HepG2 (cell line): ENCODE measurements around the gene WDR62. TPM values are rescaled to one million over a fixed set of nuclear protein-coding genes. Genes with fewer than 3 reads are reported as not detected.

Experiments used
- ATF3 ChIP-seq: sonication (generic); formaldehyde crosslinking; IDR thresholded peaks from 2 replicates; pipeline ENCODE4 v1.4.0; 2020; ENCODE audit warnings: missing genetic modification reagents
- CBX5 ChIP-seq: sonication (generic); formaldehyde crosslinking; IDR thresholded peaks from 2 replicates; pipeline ENCODE4 v1.4.0; 2020; ENCODE audit warnings: missing genetic modification reagents, borderline replicate concordance
- CENPX ChIP-seq: sonication (generic); formaldehyde crosslinking; IDR thresholded peaks from 2 replicates; pipeline ENCODE4 v1.9.0; 2021; ENCODE audit warnings: mild to moderate bottlenecking, missing genetic modification reagents, moderate library complexity
- EEA1 ChIP-seq: sonication (generic); formaldehyde crosslinking; IDR thresholded peaks from 2 replicates; pipeline ENCODE4 v1.5.1; 2020; ENCODE audit warnings: mild to moderate bottlenecking, missing genetic modification reagents, borderline replicate concordance
- FOXO1 ChIP-seq: sonication (generic); formaldehyde crosslinking; IDR thresholded peaks from 2 replicates; pipeline ENCODE4 v1.4.0; 2020; ENCODE audit warnings: missing genetic modification reagents
- GTF2F1 ChIP-seq: fragments of 150-350 bp; IDR thresholded peaks from 2 replicates; pipeline ENCODE4 v1.6.1; 2014; ENCODE audit warnings: low read length
- HINFP ChIP-seq: sonication (generic); formaldehyde crosslinking; IDR thresholded peaks from 2 replicates; pipeline ENCODE4 v1.4.0; 2020; ENCODE audit warnings: low read depth, mild to moderate bottlenecking, missing genetic modification reagents
- HOXA5 ChIP-seq: sonication (generic); formaldehyde crosslinking; IDR thresholded peaks from 2 replicates; pipeline ENCODE4 v1.4.0; 2020; ENCODE audit warnings: missing genetic modification reagents
- NCOA1 ChIP-seq: sonication (generic); formaldehyde crosslinking; IDR thresholded peaks from 2 replicates; pipeline ENCODE4 v1.9.0; 2021; ENCODE audit warnings: missing genetic modification reagents
- NFE2L2 ChIP-seq: fragments of 150-350 bp; IDR thresholded peaks from 2 replicates; pipeline ENCODE4 v1.6.1; 2014; ENCODE audit warnings: low read length
- PHF20 ChIP-seq: sonication (generic); formaldehyde crosslinking; IDR thresholded peaks from 2 replicates; pipeline ENCODE4 v1.5.0; 2020; ENCODE audit warnings: mild to moderate bottlenecking, missing genetic modification reagents
- PRPF4 ChIP-seq: fragments of 200-400 bp; formaldehyde crosslinking; IDR thresholded peaks from 2 replicates; pipeline ENCODE4 v1.6.1; 2016; ENCODE audit warnings: low read length, low read depth; ENCODE audit not compliant: poor library complexity, severe bottlenecking
- RELA ChIP-seq: sonication (generic); formaldehyde crosslinking; IDR thresholded peaks from 2 replicates; pipeline ENCODE4 v1.4.0; 2020; ENCODE audit warnings: missing genetic modification reagents
- SMAD3 ChIP-seq: sonication (generic); formaldehyde crosslinking; IDR thresholded peaks from 2 replicates; pipeline ENCODE4 v1.4.0; 2020; ENCODE audit warnings: missing genetic modification reagents
- TGIF2 ChIP-seq: IDR thresholded peaks from 2 replicates; pipeline ENCODE4 v1.6.1; 2016; ENCODE audit warnings: control low read depth, missing compliant biosample characterization
- THRA ChIP-seq: sonication (generic); formaldehyde crosslinking; IDR thresholded peaks from 2 replicates; pipeline ENCODE4 v1.4.0; 2020; ENCODE audit warnings: missing genetic modification reagents, borderline replicate concordance
- USF2 ChIP-seq, 2 experiments: sonication (generic) in 1 of 2; formaldehyde crosslinking in 1 of 2; IDR thresholded peaks; 2 replicates each; pipeline versions ENCODE4 v1.5.1 to v1.6.1; 2011 to 2020; ENCODE audit warnings: borderline replicate concordance in 1 of 2, low read depth in 1 of 2, low read length in 1 of 2, mild to moderate bottlenecking in 1 of 2, missing genetic modification reagents in 1 of 2, moderate library complexity in 1 of 2
- YEATS4 ChIP-seq: sonication (generic); formaldehyde crosslinking; IDR thresholded peaks from 2 replicates; pipeline ENCODE4 v1.4.0; 2020; ENCODE audit warnings: missing genetic modification reagents, borderline replicate concordance
- ZIK1 ChIP-seq: sonication (generic); formaldehyde crosslinking; IDR thresholded peaks from 2 replicates; pipeline ENCODE4 v1.5.0; 2020; ENCODE audit warnings: mild to moderate bottlenecking, low read depth, missing genetic modification reagents, borderline replicate concordance
- ZNF136 ChIP-seq: sonication (generic); formaldehyde crosslinking; IDR thresholded peaks from 2 replicates; pipeline ENCODE4 v1.8.1; 2022; ENCODE audit warnings: low read depth, mild to moderate bottlenecking, moderate library complexity, missing genetic modification reagents
- ZNF20 ChIP-seq: sonication (generic); formaldehyde crosslinking; IDR thresholded peaks from 2 replicates; pipeline ENCODE4 v1.4.0; 2020; ENCODE audit warnings: mild to moderate bottlenecking, moderate library complexity, missing genetic modification reagents
- ZNF44 ChIP-seq: sonication (generic); formaldehyde crosslinking; IDR thresholded peaks from 2 replicates; pipeline ENCODE4 v1.5.1; 2020; ENCODE audit warnings: mild to moderate bottlenecking, missing genetic modification reagents
- ZNF567 ChIP-seq: sonication (generic); formaldehyde crosslinking; IDR thresholded peaks from 2 replicates; pipeline ENCODE4 v1.8.1; 2023; ENCODE audit warnings: mild to moderate bottlenecking, missing genetic modification reagents, borderline replicate concordance
- ZNF75D ChIP-seq: sonication (generic); formaldehyde crosslinking; IDR thresholded peaks from 2 replicates; pipeline ENCODE4 v1.8.1; 2023; ENCODE audit warnings: missing genetic modification reagents, mild to moderate bottlenecking, borderline replicate concordance
- polyA plus RNA-seq, 8 experiments: library from polyadenylated mRNA; depleted of rRNA in 3 of 8; stranded (reverse) in 7 of 8; unstranded in 1 of 8; fragments of >200 nt; fragmentation: Illumina TruSeq in 4 of 8; extraction: Trizol in 4 of 8; gene quantifications; 2 replicates each; pipeline versions ENCODE4 v1.2.1 to v1.2.3, GENCODE V29; 2011 to 2016; ENCODE audit warnings: low read depth in 4 of 8, missing spikeins in 1 of 8, mixed read lengths in 1 of 8; ENCODE audit not compliant: insufficient read depth in 1 of 8
- total RNA-seq, 5 experiments: library from RNA; depleted of rRNA; stranded (reverse); fragments of >200 nt; fragmentation: Illumina TruSeq; extraction: Trizol; gene quantifications; 2 replicates each; pipeline ENCODE4 v1.2.3, GENCODE V29; 2016; ENCODE audit warnings: low read depth in 1 of 5

The WDR62 gene
- total and polyA plus RNA-seq, 2 of the 13 experiments (the other 11 are each of a cell fraction or from before 2014, with no cell fraction given), result 5.8 to 12.5 TPM

GRCh38 chr19:36114721-36115452 lies 60.2 kb downstream of the WDR62 start, which contains the start of gene POLR2I (continued):
- TF ChIP-seq CBX5 (CRISPR knock-in tag) (peak; percentile 79; the same call in 1 of the 2 replicates), ZNF20 (CRISPR knock-in tag) (0 out of 2 replicates have a peak, but pooled peaks have one; percentile 75), ZNF567 (CRISPR knock-in tag) (peak; percentile 88; the same call in 1 of the 2 replicates), GTF2F1 (no peak), HOXA5 (CRISPR knock-in tag) (peak; percentile 92), SMAD3 (CRISPR knock-in tag) (no peak), ZIK1 (CRISPR knock-in tag) (peak; percentile 71; the same call in 1 of the 2 replicates), FOXO1 (CRISPR knock-in tag) (0 out of 2 replicates have a peak, but pooled peaks have one; percentile 34), ZNF136 (CRISPR knock-in tag) (no peak), TGIF2 (CRISPR knock-in tag) (peak; percentile 61), NCOA1 (CRISPR knock-in tag) (no peak; the same call in 1 of the 2 replicates), HINFP (peak; percentile 88), USF2 (IDR thresholded peaks at IDR 0.05; ENCODE audit: low read depth, low read length) (peak; percentile 45), USF2 (CRISPR knock-in tag; IDR thresholded peaks at IDR 0.05; ENCODE audit: borderline replicate concordance) (no peak), PHF20 (CRISPR knock-in tag) (peak; percentile 85), ZNF75D (CRISPR knock-in tag) (no peak), YEATS4 (peak; percentile 99), CENPX (CRISPR knock-in tag) (no peak), THRA (CRISPR knock-in tag) (peak; percentile 84; the same call in 1 of the 2 replicates), NFE2L2 (no peak), EEA1 (CRISPR knock-in tag) (no peak; the same call in 1 of the 2 replicates), PRPF4 (no peak), ATF3 (CRISPR knock-in tag) (no peak), ZNF44 (CRISPR knock-in tag) (0 out of 2 replicates have a peak, but pooled peaks have one; percentile 50), RELA (CRISPR knock-in tag) (no peak)
